Measurements from ENCODE around the gene TBK1.

The TBK1 gene

GRCh38 chr12:64430886-64431285 lies 21.0 kb upstream of the TBK1 start:
- no peak for DNase-seq (ENCODE audit: low read depth in 2 of 2)
- no peak overlapping the region for H3K4me3 ChIP-seq (replicated peaks in 1 of 2; ENCODE audit: low read depth in 2 of 2, low read length in 2 of 2)

DNA sequence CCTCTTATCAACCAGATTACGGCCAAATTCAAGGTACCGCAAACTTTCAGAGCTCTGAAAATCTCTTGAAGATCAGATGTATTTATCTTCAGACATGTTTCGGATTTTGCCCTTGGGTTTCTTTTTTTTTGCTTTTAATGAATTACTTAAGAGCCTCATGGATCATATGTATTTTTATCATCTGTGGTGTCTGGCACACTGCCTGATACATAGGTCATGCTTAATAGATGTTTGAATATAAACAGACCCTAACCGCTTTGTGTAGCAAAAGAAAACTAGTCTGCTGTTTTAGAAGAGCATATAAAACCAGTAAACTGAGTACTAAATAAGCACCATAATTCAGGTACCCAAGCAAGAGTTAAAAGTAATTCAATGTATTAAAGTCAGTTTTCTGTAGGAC lies 20.1 kb upstream of the TBK1 start:
- no peak for TF ChIP-seq CTCF (IDR thresholded peaks at IDR 0.05; ENCODE audit: low read depth, low read length)
- no peak for DNase-seq (ENCODE audit: low read depth in 2 of 2)
- no peak overlapping the region for H3K4me3 ChIP-seq (replicated peaks in 1 of 2; ENCODE audit: low read depth in 2 of 2, low read length in 2 of 2)

More at GRCh38 chr12:64430886-64431285, 21.0 kb upstream of the TBK1 start:
- no peak for TF ChIP-seq CTCF (IDR thresholded peaks at IDR 0.05; ENCODE audit: low read depth, low read length)

DNA sequence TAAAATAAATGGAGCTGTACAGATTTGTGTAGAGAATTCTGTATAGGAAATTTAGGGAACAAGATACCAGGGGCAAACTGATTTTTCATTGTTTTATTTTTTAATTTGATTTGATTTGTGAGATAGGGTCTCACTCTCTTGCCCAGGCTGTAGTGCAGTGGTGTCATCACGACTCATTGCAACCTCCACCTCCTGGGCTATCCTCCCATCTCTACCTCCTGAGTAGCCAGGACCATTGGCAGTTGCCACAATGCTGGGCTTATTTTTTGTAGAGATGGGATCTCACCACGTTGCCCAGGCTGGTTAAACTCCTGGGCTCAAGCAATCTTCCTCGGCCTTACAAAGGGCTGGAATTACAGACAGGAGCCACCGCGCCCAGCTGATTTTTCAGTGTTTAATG lies 18.0 kb upstream of the TBK1 start:
- H3K4me3 ChIP-seq (replicated peaks in 1 of 2; ENCODE audit: low read depth in 2 of 2, low read length in 2 of 2): no peak overlapping the region
- no peak for TF ChIP-seq CTCF (IDR thresholded peaks at IDR 0.05; ENCODE audit: low read depth, low read length)
- no peak for DNase-seq (ENCODE audit: low read depth in 2 of 2)

- H3K4me3 ChIP-seq (replicated peaks in 1 of 2; ENCODE audit: low read depth in 2 of 2, low read length in 2 of 2): no peak overlapping the region
- TF ChIP-seq CTCF (IDR thresholded peaks at IDR 0.05; ENCODE audit: low read depth, low read length): no peak
- DNase-seq (ENCODE audit: low read depth in 2 of 2): no peak
Observed at GRCh38 chr12:64440100-64440499, 11.8 kb upstream of the TBK1 start.

GRCh38 chr12:64445490-64445889 lies 6.4 kb upstream of the TBK1 start:
- TF ChIP-seq CTCF (IDR thresholded peaks at IDR 0.05; ENCODE audit: low read depth, low read length): no peak
- no peak for DNase-seq (ENCODE audit: low read depth in 2 of 2)
- no peak overlapping the region for H3K4me3 ChIP-seq (replicated peaks in 1 of 2; ENCODE audit: low read depth in 2 of 2, low read length in 2 of 2)

GRCh38 chr12:64446295-64446694 lies 5.6 kb upstream of the TBK1 start:
- no peak for TF ChIP-seq CTCF (IDR thresholded peaks at IDR 0.05; ENCODE audit: low read depth, low read length)
- no peak for DNase-seq (ENCODE audit: low read depth in 2 of 2)
- no peak overlapping the region for H3K4me3 ChIP-seq (replicated peaks in 1 of 2; ENCODE audit: low read depth in 2 of 2, low read length in 2 of 2)

GRCh38 chr12:64450057-64450640 lies 1.8 kb upstream of the TBK1 start:
- TF ChIP-seq CTCF (IDR thresholded peaks at IDR 0.05; ENCODE audit: low read depth, low read length): no peak
- DNase-seq (ENCODE audit: low read depth in 2 of 2): no peak
- no peak overlapping the region for H3K4me3 ChIP-seq (replicated peaks in 1 of 2; ENCODE audit: low read depth in 2 of 2, low read length in 2 of 2)
